Activated T-cell treated with anti-CD3 and anti-CD28 coated beads, Interleukin-2, amount 50 U/mL, for 72 hours (primary cell): Measurements from ENCODE around the gene HSD11B2. TPM values are rescaled to one million over a fixed set of nuclear protein-coding genes. Genes with fewer than 3 reads are reported as not detected.

Source experiments
- ATAC-seq, 2 donors: fragments of 150-1000 bp; cut with Tn5 transposase; replicated peaks in 1 of 2; 2 replicates each; pipeline ENCODE4 v1.10.0; 2021; ENCODE audit warnings: moderate library complexity in 2 of 2, mild to moderate bottlenecking in 1 of 2
- DNase-seq, 2 donors: peaks; one replicate each; pipeline ENCODE4 v3.0.0; 2021 to 2022; ENCODE audit warnings: mixed read lengths in 1 of 2
- H3K27ac Mint-ChIP-seq: one replicate; pipeline ENCODE4 v1.8.0; 2022; ENCODE audit warnings: mild to moderate bottlenecking, moderate library complexity, mixed read lengths
- H3K27me3 Mint-ChIP-seq: one replicate; pipeline ENCODE4 v1.8.0; 2022; ENCODE audit warnings: low read depth, mixed read lengths
- H3K36me3 Mint-ChIP-seq, 2 donors: one replicate each; pipeline ENCODE4 v1.8.0; 2022; ENCODE audit warnings: mixed read lengths in 2 of 2, mild to moderate bottlenecking in 1 of 2; ENCODE audit not compliant: insufficient read depth in 2 of 2
- H3K4me1 Mint-ChIP-seq: one replicate; pipeline ENCODE4 v1.8.0; 2022; ENCODE audit warnings: low read depth, mixed read lengths
- H3K4me3 Mint-ChIP-seq, 2 donors: one replicate each; pipeline ENCODE4 v1.8.0; 2022; ENCODE audit warnings: mild to moderate bottlenecking in 2 of 2, mixed read lengths in 2 of 2, moderate library complexity in 2 of 2
- H3K9me3 Mint-ChIP-seq, 2 donors: one replicate each; pipeline ENCODE4 v1.8.0; 2022; ENCODE audit warnings: mixed read lengths in 2 of 2
- total RNA-seq, 2 donors: library from RNA; stranded (reverse); gene quantifications; one replicate each; pipeline ENCODE4 v1.2.3, GENCODE V29; 2022

HSD11B2 gene
- total RNA-seq: 1 to 10 TPM in 1 of 2 donors, under 1 TPM in 1; 0.53 to 1.1 TPM

- Mint-ChIP-seq H3K27ac (no peak within 1 kb of the TSS), H3K4me3 (peak within 1 kb of the TSS; percentile 86 to 88), H3K27me3 (peaks cover 30% of the 10 kb centered on the region), H3K9me3 (no peaks in the 10 kb centered on the region), H3K36me3 (no peaks in the 10 kb centered on the region), H3K4me1 (peaks cover 14% of the 10 kb centered on the region)
- DNase-seq: peak; percentile 39 to 41
- ATAC-seq: peak; percentile 69
Measured at GRCh38 chr16:67430977-67431774, at the start of gene HSD11B2. Gene HSD11B2, plus strand, starts transcription at chr16:67431121. Its CDS starts 128 bp downstream, at chr16:67431249.

GRCh38 chr16:67383284-67383683 is 47.6 kb upstream of the HSD11B2 start:
- Mint-ChIP-seq H3K27ac (no peak overlapping the region), H3K27me3 (no peaks in the 10 kb centered on the region), H3K36me3 (no peaks in the 10 kb centered on the region), H3K9me3 (no peaks in the 10 kb centered on the region), H3K4me3 (no peak overlapping the region), H3K4me1 (peaks cover 5% of the 10 kb centered on the region)
- no peak for ATAC-seq
- DNase-seq: no peak

GRCh38 chr16:67384778-67385510 is 46.0 kb upstream of the HSD11B2 start:
- Mint-ChIP-seq H3K4me1 (peaks cover 5% of the 10 kb centered on the region), H3K4me3 (no peak overlapping the region), H3K9me3 (no peaks in the 10 kb centered on the region), H3K27me3 (no peaks in the 10 kb centered on the region), H3K27ac (no peak overlapping the region), H3K36me3 (no peaks in the 10 kb centered on the region)
- DNase-seq (no peak), ATAC-seq (no peak)

GRCh38 chr16:67386861-67387455 is 44.0 kb upstream of the HSD11B2 start:
- Mint-ChIP-seq H3K4me1 (peaks cover 5% of the 10 kb centered on the region), H3K36me3 (no peaks in the 10 kb centered on the region), H3K4me3 (no peak overlapping the region), H3K27ac (no peak overlapping the region), H3K27me3 (peaks cover 1% of the 10 kb centered on the region), H3K9me3 (no peaks in the 10 kb centered on the region)
- DNase-seq: no peak
- no peak for ATAC-seq

- H3K27me3 Mint-ChIP-seq: peaks cover 7% of the 10 kb centered on the region
- H3K4me3 Mint-ChIP-seq: no peak overlapping the region
- no peak for DNase-seq
- no peak for ATAC-seq
- H3K9me3 Mint-ChIP-seq: no peaks in the 10 kb centered on the region
- no peaks in the 10 kb centered on the region for H3K36me3 Mint-ChIP-seq
- peaks cover 5% of the 10 kb centered on the region for H3K4me1 Mint-ChIP-seq
- H3K27ac Mint-ChIP-seq: no peak overlapping the region
Measured at GRCh38 chr16:67387479-67388079, 43.3 kb upstream of the HSD11B2 start.

GRCh38 chr16:67388191-67388590 is 42.7 kb upstream of the HSD11B2 start:
- no peak for ATAC-seq
- peaks cover 5% of the 10 kb centered on the region for H3K4me1 Mint-ChIP-seq
- DNase-seq: no peak
- H3K27me3 Mint-ChIP-seq: peaks cover 11% of the 10 kb centered on the region
- H3K9me3 Mint-ChIP-seq: no peaks in the 10 kb centered on the region
- no peak overlapping the region for H3K27ac Mint-ChIP-seq
- H3K36me3 Mint-ChIP-seq: no peaks in the 10 kb centered on the region
- no peak overlapping the region for H3K4me3 Mint-ChIP-seq

GRCh38 chr16:67388591-67388990 is 42.3 kb upstream of the HSD11B2 start:
- H3K27me3 Mint-ChIP-seq: peaks cover 11% of the 10 kb centered on the region
- H3K9me3 Mint-ChIP-seq: no peaks in the 10 kb centered on the region
- no peak overlapping the region for H3K27ac Mint-ChIP-seq
- H3K4me1 Mint-ChIP-seq: peaks cover 5% of the 10 kb centered on the region
- no peak for ATAC-seq
- no peak for DNase-seq
- H3K4me3 Mint-ChIP-seq: no peak overlapping the region
- H3K36me3 Mint-ChIP-seq: no peaks in the 10 kb centered on the region

GRCh38 chr16:67389911-67390815 is 40.8 kb upstream of the HSD11B2 start:
- ATAC-seq: no peak
- H3K27ac Mint-ChIP-seq: no peak overlapping the region

GRCh38 chr16:67390816-67391423 is 40.0 kb upstream of the HSD11B2 start:
- ATAC-seq (no peak), DNase-seq (no peak)
- no peaks in the 10 kb centered on the region for H3K9me3 Mint-ChIP-seq
- no peak overlapping the region for H3K4me3 Mint-ChIP-seq
- peaks cover 28% of the 10 kb centered on the region for H3K27me3 Mint-ChIP-seq
- H3K36me3 Mint-ChIP-seq: no peaks in the 10 kb centered on the region
- peaks cover 5% of the 10 kb centered on the region for H3K4me1 Mint-ChIP-seq
- H3K27ac Mint-ChIP-seq: no peak overlapping the region

More at GRCh38 chr16:67389911-67390815, 40.8 kb upstream of the HSD11B2 start:
- Mint-ChIP-seq H3K9me3 (no peaks in the 10 kb centered on the region), H3K36me3 (no peaks in the 10 kb centered on the region), H3K27me3 (peaks cover 21% of the 10 kb centered on the region), H3K4me1 (peaks cover 5% of the 10 kb centered on the region), H3K4me3 (no peak overlapping the region)
- no peak for DNase-seq

- H3K4me1 Mint-ChIP-seq: peaks cover 5% of the 10 kb centered on the region
- H3K4me3 Mint-ChIP-seq: no peak overlapping the region
- ATAC-seq: no peak
- no peaks in the 10 kb centered on the region for H3K9me3 Mint-ChIP-seq
- no peak for DNase-seq
- peaks cover 28% of the 10 kb centered on the region for H3K27me3 Mint-ChIP-seq
- no peaks in the 10 kb centered on the region for H3K36me3 Mint-ChIP-seq
- no peak overlapping the region for H3K27ac Mint-ChIP-seq
Measured at GRCh38 chr16:67391424-67392300, 39.3 kb upstream of the HSD11B2 start.

- Mint-ChIP-seq H3K27me3 (peaks cover 28% of the 10 kb centered on the region), H3K9me3 (no peaks in the 10 kb centered on the region), H3K4me1 (peaks cover 5% of the 10 kb centered on the region), H3K4me3 (no peak overlapping the region), H3K27ac (no peak overlapping the region), H3K36me3 (no peaks in the 10 kb centered on the region)
- ATAC-seq (no peak), DNase-seq (no peak)
Measured at GRCh38 chr16:67392301-67393059, 38.4 kb upstream of the HSD11B2 start.
